ENCODE results near the gene ANXA2R.
"Not testable (repeated sequence)": the region's sequence is repeated elsewhere in the genome, so short reads cannot be mapped to it uniquely, and the experiment has no call there.

The ANXA2R gene

GRCh38 chr5:43060020-43060419 is 19.9 kb upstream of the ANXA2R start:
- not testable (repeated sequence) for DNase-seq (ENCODE audit: low read depth)

DNA sequence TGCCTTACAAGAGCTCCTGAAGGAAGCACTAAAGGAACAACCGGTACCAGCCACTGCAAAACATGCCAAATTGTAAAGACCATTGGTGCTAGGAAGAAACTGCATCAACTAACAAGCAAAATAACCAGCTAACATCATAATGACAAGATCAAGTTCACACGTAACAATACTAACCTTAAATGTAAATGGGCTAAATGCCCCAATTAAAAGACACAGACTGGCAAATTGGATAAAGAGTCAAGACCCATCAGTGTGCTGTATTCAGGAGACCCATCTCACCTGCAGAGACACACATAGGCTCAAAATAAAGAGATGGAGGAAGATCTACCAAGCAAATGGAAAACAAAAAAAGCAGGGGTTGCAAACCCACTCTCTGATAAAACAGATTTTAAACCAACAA is 15.0 kb upstream of the ANXA2R start:
- DNase-seq (ENCODE audit: low read depth): not testable (repeated sequence)

- DNase-seq (ENCODE audit: low read depth): no peak
Measured at GRCh38 chr5:43051684-43052083, 11.6 kb upstream of the ANXA2R start.

DNA sequence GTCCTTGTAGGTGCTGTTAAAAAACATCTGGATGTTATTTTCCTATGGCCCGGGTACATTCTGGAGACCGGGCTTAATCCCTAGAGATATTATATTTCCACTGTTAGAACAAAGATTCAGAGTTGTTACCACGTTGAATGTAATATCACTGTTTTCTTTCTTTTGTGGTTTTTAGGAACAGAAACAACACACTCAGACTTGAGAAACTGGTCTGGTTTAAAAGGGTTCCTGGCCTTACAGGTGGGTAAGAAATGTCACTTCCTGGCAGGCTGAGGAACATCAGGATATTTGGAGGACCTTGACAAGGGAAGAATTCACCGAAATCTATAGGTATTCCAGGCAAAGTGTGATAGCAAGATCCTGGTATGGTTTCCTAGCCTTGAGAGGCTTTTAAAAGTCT is 10.3 kb upstream of the ANXA2R start:
- DNase-seq (ENCODE audit: low read depth): no peak

GRCh38 chr5:43049236-43049635 is 9.1 kb upstream of the ANXA2R start:
- no peak for DNase-seq (ENCODE audit: low read depth)

GRCh38 chr5:43046474-43046873 is 6.4 kb upstream of the ANXA2R start:
- no peak for DNase-seq (ENCODE audit: low read depth)

GRCh38 chr5:43045236-43045635 is 5.1 kb upstream of the ANXA2R start:
- no peak for DNase-seq (ENCODE audit: low read depth)

- no peak for DNase-seq (ENCODE audit: low read depth)
Measured at GRCh38 chr5:43044181-43044914, 4.2 kb upstream of the ANXA2R start.

DNA sequence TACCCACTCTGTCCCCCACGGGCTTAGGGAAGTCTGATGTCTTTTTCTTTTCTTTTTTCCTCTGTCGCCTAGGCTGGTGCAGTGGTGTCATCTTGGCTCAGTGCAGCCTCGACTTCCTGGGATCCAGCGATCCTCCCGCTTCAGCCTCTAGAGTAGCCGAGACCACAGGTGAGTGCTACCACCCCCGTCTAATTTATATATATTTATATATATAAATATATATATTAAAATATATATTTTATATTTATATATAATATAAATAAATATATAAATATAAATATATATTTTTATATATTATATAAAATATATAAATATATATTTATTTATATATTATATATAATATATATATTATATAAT is 3.3 kb upstream of the ANXA2R start:
- DNase-seq (ENCODE audit: low read depth): no peak

DNA sequence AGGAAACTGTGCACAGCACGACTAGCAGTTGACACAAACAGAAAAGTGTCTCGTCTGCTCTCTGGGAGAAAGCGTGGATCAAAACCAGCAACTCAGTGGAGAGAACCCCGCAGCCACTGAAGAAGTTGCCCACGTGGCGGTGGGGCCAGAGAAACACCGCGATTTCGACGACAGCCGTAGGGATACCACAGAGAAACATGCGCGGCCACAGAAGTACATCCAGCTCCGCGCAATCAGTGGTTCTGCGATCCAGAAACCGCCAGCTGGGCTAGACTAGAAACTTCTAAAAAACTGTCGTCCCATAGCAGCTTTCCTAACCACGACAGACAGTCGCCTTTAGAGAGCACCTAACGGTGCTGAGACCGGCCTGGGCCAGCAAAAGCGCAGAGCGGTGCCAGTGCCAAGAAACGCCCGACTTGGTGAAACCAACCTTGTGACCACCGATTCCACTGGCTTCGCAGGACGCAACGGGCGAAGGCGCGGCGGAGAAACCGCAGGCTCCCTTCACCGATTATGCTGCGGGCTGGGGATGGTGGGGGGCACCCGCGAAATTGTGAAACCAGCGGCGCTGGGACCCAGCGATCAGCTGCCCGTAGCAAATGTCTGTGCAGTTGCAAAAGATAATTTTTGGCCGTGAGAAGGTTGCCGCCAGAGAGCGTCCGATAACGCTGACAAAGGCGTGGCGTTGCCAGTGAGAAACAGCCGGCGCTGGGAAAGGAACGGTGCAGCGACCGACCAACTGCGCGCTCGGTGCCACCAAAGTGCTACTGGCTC is 2.7 kb upstream of the ANXA2R start:
- DNase-seq (ENCODE audit: low read depth): no peak

DNA sequence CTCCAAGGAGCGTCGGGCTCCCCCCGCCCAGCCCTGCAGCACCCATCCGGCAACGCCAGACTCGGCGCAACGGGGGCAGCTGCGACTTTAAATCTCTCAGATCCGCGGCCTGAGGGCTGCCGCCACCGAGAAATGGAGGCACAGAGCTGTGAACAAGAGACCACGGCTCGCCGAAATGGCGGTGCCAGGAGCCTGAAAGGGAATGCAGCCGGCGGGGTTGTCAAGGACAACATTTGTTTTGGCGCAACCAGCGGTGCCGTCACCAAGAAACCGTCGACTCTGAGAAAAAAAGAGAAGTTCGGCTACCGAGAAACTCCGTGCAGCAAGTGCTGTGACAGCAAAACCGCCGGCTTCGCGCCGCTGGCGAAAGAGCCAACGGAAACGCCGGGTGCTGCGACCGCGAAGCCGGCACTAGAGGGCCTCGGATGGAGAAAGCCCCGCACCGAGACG is 2.1 kb upstream of the ANXA2R start:
- DNase-seq (ENCODE audit: low read depth): no peak

DNA sequence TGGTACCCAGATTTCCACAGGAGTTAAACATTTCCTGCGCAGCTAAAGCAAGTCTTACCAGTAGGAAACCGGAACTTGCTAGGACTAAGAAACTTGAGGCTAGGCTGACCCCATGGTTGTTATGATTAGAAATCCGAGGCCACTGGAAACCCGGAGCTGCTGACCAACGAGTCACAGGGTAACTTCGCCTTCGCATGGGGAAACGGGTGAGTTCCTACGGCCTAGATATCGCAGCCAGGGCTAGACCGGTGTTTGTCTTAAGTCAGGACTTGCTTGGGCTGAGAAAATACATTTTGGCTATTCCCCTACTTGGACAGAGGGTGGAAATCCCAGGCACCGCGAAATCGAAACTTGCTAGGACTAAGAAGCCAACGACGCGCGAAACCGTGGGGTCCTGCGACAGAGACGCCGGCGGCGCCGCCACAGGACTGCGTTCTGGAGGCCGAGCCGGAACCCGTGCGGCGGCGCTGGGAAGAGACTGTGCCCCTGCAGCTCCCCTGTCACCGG is 1.6 kb upstream of the ANXA2R start:
- DNase-seq (ENCODE audit: low read depth): no peak

- DNase-seq (ENCODE audit: low read depth): no peak
Measured at GRCh38 chr5:43041110-43041668, 1.1 kb upstream of the ANXA2R start.

DNA sequence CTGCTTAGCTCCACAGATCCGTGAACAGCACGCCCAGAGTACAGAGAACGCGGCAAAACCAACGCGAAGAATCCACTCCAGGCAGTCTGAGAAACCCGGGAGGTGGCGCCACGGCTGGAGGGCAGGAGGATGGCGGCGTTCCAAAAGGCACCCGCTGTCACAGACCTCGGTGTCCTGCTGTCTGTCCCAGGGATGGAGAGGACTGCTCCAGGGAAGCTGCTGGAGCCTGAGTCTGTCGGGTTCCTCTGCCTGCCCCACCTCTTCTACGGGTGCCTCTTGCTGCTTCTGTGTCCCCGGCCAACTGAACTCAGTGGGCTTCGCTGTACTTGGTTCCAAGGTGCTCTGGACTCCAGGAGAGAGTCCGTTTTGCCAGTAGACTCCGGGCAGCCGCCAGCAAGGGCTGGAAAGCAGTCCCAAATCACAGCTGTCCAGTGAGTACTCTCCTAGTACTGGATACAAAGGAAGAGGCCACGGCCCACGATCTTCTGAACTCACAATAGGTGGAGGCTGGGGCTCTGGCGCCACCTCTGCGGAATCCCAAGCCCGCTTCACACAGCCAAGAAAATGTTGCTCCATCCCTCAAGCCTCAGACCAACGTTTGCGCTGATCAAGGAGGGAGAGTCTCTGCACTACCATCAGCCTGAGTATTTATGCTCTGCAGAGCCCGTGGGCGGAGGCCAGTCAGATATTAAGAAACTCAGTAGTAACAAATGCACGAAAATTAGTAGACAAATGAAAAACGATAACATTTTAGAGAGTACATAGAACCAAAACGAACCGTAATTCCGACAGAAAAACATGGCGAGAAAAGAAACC is 440 bp downstream of the ANXA2R start:
- no peak for DNase-seq (ENCODE audit: low read depth)

- DNase-seq (ENCODE audit: low read depth): no peak
Measured at GRCh38 chr5:43039152-43039470, 1.0 kb downstream of the ANXA2R start.

- DNase-seq (ENCODE audit: low read depth): no peak
Measured at GRCh38 chr5:43038496-43038989, 1.6 kb downstream of the ANXA2R start.

GRCh38 chr5:43037636-43038495 is 2.3 kb downstream of the ANXA2R start:
- DNase-seq (ENCODE audit: low read depth): peak; percentile 86

GRCh38 chr5:43036856-43037635 is 3.1 kb downstream of the ANXA2R start:
- no peak for DNase-seq (ENCODE audit: low read depth)

GRCh38 chr5:43036409-43036808 is 3.7 kb downstream of the ANXA2R start:
- no peak for DNase-seq (ENCODE audit: low read depth)

- no peak for DNase-seq (ENCODE audit: low read depth)
Measured at GRCh38 chr5:43034591-43034968, 5.5 kb downstream of the ANXA2R start.
